Uterus (tissue), 2 donors: ENCODE measurements around the gene DNASE1L2.

Source experiments
- POLR2A ChIP-seq, 2 donors: fragments of 450-650 bp; IDR thresholded peaks; one replicate each; pipeline ENCODE4 v1.6.1; 2016; ENCODE audit warnings: antibody characterized with exemption in 2 of 2, mild to moderate bottlenecking in 1 of 2, moderate library complexity in 1 of 2
- TF ChIP-seq, protein P1 (sequence below), 4 experiments: fragments of 200-600 bp in 2 of 4; fragments of 450-650 bp in 2 of 4; sonication (generic) in 2 of 4; IDR thresholded peaks; one replicate each; pipeline ENCODE4 v1.5.1; 2016 to 2019; ENCODE audit warnings: antibody characterized with exemption in 4 of 4, mild to moderate bottlenecking in 2 of 4, moderate library complexity in 1 of 4

GRCh38 chr16:2190659-2191445 lies 45.4 kb upstream of the DNASE1L2 start:
- TF ChIP-seq, protein P1, sequence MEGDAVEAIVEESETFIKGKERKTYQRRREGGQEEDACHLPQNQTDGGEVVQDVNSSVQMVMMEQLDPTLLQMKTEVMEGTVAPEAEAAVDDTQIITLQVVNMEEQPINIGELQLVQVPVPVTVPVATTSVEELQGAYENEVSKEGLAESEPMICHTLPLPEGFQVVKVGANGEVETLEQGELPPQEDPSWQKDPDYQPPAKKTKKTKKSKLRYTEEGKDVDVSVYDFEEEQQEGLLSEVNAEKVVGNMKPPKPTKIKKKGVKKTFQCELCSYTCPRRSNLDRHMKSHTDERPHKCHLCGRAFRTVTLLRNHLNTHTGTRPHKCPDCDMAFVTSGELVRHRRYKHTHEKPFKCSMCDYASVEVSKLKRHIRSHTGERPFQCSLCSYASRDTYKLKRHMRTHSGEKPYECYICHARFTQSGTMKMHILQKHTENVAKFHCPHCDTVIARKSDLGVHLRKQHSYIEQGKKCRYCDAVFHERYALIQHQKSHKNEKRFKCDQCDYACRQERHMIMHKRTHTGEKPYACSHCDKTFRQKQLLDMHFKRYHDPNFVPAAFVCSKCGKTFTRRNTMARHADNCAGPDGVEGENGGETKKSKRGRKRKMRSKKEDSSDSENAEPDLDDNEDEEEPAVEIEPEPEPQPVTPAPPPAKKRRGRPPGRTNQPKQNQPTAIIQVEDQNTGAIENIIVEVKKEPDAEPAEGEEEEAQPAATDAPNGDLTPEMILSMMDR (IDR thresholded peaks at IDR 0.05), result no peak
- no peak for TF ChIP-seq POLR2A (IDR thresholded peaks at IDR 0.05)
